NCI-H146 treated with DMSO at 0.1 percent for 48 hours (cell line): Measurements from ENCODE around the gene TAB2.
"Not testable (repeated sequence)": the region's sequence is repeated elsewhere in the genome, so short reads cannot be mapped to it uniquely, and the experiment has no call there.

Experiments used
- DNase-seq: peaks from one replicate; lab custom pipeline; 2025; ENCODE audit not compliant: unreplicated experiment; lab: John Stamatoyannopoulos, UW

The TAB2 gene

DNA sequence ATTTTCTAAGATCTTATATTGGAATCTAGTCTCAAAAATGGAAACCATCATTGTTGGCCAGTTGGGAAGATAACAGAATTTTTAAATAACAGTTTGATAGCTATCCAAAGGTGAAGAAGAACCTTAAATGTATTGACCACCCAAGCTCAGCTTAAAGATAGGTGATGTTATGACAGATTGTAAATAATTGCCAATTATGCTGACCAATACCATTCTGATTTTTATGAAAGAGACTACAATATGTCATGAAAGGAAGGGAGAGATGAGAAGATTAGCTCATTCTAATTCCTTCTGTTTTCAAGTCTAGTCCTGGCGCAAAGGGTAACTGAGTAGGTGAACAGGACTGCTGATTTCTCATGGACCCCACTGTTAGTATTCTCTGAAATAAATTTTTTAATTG lies 5.7 kb upstream of the TAB2 start:
- no peak for DNase-seq

DNA sequence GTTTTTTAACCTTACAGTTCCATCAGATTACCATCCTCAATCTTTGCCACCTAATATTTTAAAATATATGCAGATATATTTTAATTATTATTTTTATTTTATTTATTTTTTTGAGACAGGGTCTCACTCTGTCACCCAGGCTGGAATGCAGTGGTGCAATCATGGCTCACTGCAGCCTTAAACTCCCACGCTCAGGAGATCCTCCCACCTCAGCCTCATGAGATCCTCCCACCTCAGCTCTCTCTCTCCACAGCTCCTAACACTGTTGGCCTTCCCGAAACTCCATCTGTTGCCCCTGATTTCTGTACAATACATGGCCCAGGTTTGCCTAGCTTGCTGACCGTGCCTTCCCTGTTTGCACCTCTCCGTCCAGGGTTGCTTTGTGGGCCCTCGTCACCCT lies 4.4 kb upstream of the TAB2 start:
- no peak for DNase-seq

DNA sequence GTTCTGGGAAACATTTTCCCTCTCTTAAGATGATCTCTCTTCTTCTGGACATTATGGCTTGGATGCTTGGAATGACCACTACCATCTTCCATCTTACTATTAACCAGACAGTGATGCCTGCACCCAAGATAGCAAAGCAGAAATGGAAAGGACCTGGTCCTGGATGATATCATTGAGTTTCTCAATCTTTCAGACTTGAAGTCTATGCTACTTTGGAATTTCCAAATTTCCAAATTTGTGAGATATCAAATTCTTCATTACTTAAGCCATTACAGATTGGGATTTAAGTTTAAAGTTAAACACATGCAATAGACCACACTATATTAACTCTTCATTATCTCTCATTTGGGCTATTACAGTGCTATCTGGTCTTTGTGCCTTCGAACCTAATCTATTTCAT lies 3.7 kb upstream of the TAB2 start:
- no peak for DNase-seq

DNA sequence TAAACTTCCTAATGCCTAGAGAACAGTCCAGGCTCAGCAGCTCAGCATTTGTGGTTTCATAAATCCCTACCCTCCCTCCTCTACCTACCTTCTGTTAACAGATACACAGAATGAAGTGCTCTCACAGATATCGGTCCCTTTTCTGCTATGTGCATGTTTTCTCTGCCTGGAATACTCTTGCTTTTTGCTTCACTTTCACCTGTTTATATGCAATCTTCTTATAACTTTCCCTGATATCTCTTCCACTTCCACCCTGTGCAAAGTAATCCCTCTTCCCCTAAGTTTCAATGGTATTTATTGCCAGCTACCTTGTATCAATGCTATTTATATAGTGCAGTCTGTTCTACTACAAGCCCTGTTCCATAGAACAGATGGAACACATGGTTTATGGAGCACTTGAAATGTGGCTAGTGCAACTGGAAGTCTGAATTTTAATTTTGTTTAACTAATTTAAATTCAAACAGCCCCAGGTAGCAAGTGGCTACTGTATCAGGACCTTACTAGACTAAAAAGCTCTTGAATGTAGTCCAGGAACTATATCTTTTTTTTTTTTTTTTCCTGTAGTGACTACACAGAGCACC lies 3.1 kb upstream of the TAB2 start:
- DNase-seq, result no peak

DNA sequence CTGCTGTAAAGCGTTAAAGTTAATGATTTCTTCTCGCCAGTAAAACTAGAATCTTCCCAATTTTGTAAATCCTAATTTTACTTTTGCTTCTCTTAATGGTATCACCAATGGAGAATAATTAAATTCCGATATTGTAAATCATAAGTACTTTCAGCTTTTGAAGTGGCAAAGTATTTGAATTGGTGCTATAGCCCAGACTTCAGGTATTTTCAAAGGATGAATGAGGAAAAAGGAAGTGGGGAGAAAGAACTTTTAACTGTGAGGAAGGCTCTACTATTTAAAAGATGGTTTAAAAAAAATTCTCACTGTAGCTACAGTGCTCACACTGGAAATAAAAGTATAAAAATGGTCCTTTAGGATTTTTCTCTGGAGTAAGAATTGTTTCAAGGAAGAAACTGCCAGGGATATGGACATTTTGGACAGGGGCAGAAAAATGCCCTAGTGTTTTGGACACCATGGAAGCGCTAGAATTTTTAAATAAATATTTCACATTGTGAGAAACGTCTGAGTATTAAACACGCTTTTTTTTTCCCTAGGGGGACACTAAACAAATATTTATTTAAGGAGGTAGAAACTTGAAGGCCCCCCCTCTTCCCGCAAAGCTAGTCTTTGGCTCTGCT lies 1.3 kb upstream of the TAB2 start:
- no peak for DNase-seq

DNA sequence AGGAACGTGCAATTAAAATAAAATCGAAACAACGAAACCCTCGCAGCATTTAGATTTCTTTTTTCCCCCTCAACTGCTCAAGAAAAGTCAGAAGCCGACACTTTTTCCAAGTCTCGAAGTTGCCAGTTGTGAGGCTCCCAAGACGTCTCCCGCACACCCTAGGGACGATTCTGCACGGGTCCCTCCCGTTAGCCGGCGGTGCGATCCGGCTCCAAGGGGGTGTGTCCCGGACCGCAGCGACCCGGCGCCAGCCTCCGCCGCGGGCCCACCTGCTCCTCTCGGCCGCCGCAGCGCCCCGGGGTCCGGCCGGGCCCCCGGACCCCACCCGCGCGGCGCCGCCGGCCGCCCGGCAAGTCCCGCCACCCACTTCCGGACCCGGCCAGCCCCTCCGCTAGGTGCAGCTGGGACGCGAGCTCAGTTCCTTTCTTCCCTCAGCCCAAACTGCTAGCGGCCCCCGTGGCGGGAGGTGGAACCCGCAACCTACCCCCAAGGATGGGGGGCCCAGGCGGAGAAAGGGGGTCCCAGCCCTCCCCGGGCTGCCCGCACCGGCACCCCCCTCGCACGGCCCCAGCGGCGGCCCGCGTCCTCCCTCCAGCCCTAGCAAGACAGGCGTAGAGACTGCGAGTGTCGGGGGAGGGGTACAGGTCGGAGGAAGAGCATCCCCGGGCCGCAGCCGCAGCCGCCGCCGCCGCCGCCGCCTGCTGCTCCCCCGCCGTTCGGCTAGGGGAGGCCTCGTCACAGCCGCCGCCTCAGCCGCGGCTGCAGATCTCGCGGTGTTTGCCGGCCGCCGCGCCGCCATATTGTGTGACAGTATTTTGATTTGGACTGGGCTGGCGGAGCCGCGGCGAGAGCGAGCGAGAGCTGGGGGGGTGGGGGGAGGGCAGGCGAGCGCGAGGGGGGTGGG lies 520 bp upstream of the TAB2 start:
- peak; percentile 91 for DNase-seq

DNA sequence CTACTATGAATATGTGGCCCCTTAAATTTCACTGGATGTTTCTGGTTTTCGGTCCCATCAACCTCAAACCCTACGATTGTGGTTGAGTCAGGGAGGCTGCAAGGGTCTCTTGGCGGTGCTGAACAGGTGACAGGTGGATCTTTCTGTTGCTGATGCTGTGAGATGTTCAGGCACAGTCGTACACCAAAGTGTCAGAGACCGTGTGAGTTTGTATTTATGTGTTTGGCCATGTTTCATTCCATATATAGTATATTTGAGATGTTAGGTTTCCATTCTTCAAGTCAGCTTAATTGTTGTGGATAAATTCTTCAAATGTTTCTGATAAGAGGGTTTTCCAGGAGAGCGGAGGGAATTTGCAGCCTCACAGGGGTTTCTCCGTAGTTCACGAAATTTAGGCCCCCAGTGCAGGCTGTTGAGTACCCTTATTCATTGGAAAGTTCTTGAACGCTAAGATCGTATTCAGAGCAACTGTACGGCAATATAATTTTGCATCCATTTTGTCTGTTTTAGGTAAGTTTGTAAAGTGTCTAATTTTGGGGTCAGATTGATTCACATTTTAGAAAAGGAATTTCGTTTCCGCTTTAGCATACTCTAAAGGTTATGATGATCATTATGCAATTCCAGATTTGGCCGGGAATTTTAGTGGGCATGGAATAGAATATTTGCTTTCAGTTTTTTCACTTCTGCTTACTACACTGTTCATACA lies 1.2 kb downstream of the TAB2 start:
- DNase-seq, result no peak

DNA sequence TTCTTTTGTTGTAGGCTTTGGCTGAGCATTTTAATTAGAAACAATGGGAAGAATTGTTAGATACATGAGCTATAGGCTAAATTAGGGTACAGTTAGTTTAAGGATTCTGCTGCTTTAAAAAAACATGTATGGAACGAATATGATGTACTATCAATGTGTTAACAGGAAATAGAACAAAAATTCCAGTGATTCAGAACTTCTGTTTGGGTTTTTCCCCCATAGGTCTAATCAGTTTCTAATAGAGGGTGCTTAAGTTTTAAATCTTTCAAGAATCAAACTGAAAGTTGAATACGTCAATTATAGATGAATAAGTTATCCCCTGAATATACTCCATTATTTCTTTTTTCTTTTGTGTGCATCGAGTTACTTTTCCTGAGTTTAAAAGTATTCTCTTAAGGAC lies 1.9 kb downstream of the TAB2 start:
- no peak for DNase-seq

DNA sequence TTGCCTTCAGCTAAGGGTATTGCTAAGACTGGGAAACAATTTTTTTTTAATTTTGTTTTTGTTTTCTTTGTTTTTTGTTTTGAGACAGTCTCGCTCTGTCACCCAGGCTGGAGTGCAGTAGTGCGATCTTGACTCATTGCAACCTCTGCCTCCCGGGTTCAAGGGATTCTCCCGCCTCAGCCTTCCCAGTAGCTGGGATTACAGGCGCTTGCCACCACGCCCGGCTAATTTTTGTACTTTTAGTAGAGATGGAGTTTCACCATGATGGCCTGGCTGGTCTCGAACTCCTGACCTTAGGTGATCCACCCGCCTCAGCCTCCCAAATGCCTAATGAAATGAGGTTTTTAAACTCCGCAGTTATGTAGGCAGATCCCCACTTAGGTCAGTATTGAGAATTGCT lies 2.5 kb downstream of the TAB2 start:
- not testable (repeated sequence) for DNase-seq

DNA sequence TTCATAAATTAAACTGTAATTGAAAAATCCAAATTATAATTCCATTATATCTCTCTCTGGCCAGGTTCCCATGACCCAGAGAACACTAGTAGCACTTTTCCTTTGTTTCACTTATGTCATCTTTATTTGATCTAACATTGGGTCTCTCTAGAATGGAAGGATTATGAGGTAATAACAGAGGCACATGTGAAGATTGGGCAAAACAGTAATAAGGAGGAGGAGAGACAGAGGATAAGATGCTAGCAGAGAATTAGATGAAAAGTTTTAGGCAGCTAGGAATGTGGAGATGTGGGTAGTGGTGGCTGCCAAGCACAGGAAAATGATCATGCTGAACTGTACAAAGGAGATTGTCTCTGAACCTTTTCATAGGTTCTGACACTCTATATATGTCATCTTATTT lies 3.3 kb downstream of the TAB2 start:
- no peak for DNase-seq

DNA sequence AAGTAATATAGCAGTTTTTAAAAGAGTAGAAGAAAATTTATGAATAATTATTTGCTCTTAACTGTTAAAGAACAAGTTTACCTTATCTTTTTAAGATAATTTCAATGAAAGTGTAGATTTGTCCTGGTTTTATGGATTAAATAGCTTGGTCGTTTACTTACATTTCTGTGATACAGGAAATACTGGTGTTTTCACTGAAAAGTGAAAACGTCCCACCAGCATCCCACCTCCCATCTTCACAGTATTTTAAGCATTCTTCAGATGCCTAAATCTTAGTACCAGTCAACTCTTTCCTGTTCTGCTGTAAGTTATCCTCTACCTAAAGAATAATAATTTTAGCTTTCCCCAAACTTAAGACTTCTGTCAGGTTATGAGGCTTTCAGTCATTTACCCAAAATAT lies 5.8 kb downstream of the TAB2 start:
- DNase-seq, result no peak

DNA sequence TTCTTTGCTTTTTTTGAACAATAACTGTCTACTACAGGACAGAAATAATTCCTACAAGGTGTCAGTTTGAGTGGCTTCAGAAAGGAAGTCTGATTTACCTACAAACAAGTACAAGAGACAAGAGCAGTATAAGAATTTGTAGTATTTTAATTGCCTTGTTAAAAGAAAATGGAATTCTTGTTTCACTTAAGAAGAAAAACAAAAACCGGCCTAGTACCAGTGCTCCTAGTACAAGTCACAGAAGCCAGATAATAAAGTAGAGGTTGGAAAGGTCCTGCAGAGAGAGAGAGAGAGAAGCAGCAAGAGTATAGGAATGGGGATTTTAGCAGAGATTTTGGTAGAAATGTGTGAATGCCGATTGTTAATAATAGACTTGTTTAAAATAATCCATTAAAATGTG lies 6.4 kb downstream of the TAB2 start:
- no peak for DNase-seq

DNA sequence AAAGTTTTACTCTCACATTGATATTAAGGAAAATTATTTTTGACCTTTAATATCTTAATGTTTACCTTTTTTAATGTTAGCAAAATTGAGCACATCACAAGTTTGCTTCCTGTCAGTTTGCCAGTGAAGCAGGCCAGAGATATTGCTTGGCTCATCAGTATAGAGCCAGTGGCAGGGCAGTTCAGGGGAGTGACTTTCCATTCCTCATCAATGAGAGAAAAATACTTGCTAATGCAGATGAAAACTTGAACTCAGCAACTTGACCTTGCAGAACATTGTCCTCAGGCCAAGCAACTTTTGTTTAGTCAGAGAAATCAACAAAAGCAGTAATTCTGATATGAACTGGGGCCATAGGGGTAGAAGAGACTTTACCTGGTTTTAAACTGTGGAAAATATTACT lies 6.9 kb downstream of the TAB2 start:
- no peak for DNase-seq

DNA sequence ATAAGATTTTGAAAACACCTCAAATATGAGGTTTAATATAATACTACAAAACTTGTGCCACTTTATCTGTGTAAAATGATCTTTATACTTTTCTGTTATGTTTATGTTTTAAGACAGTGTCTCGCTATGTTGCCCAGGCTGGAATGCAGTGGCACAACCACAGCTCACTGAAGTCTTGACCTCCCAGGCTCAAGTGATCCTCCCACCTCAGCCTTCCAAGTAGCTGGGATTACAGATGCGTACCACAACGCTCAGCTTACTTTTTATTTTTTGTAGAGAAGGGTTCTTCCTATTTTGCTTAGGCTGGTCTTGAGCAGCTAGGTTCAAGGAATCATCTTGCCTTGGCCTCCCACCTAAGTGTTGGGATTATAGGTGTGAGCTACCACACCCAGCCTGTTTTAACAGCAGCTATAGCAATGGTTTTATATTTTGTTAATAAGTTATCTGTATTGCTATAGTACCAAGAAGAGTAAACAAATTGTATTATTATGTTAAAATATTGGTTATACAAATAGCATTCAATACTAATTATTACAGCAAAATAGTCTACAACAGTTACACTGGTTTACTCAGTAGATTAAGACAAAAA lies 8.2 kb downstream of the TAB2 start:
- no peak for DNase-seq

DNA sequence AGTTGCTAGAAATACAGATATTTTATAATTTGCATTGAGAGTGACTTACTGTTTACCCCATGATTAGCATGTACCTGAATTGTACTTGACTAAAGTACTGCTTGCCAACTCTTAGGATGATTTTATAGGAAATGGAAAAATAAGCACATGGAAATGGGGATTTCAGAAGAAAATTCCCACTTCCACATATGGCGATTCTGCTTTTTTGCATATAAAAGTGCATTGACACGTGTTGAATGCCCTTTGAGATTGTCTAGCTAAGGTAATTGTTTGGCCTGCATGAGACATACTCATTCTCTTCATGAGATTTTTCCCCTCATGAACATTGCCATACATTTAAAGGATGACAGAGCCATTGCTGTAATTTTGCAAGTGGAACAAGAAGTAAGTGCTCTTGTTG lies 10.1 kb downstream of the TAB2 start:
- DNase-seq, result no peak

DNA sequence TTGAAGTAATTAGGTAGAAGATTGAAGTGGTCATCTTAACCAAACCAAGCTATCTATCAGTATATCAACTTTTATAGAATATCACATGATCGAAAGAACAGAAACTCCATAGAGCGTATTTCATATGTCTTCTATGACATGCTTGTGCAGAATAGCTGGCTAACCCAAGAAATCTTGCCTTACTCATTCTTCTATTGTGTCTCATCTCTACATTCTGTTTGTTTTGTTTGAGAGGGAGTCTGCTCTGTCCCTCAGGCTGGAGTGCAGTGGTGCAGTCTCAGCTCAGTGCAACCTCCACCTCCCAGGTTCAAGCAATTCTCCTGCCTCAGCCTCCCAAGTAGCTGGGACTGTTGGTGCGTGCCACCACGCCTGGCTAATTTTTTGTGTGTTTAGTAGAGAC lies 10.6 kb downstream of the TAB2 start:
- no peak for DNase-seq

DNA sequence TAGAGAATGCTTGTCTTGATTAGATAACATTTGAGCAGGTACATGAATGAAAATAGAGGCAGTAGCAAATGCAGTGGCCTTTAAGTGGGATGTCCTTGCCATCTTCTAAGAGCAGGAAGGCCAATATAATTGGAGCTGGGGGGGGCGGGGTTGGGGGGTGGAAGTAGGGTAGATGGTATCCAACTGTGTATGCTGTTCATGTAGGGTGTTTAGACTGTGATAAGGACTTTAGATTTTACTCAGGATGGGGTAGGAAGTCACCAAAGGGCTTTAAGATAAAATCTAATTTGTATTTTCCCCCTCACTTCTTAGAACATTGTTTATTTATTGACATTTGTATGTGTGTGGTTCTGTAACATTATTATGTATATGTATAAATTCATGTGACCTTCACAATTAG lies 12.0 kb downstream of the TAB2 start:
- DNase-seq, result no peak

DNA sequence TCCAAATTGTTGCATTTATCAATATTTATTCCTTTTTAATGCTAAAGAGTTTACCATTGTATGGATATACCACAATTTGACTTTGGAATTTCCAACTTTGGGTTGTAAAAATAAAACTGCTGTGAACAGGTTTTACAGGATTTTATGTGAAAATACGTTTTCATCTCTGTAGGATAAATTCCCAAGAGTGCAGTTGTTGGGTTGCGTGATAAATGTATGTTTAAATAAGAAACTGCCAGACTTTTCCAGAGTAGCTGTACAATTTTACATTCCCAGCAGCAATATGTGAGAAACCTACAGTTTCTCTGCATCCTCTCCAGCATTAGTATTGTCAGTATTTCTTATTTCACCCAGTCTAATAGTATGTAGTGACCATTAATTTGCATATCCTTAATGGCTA lies 12.6 kb downstream of the TAB2 start:
- no peak for DNase-seq

DNA sequence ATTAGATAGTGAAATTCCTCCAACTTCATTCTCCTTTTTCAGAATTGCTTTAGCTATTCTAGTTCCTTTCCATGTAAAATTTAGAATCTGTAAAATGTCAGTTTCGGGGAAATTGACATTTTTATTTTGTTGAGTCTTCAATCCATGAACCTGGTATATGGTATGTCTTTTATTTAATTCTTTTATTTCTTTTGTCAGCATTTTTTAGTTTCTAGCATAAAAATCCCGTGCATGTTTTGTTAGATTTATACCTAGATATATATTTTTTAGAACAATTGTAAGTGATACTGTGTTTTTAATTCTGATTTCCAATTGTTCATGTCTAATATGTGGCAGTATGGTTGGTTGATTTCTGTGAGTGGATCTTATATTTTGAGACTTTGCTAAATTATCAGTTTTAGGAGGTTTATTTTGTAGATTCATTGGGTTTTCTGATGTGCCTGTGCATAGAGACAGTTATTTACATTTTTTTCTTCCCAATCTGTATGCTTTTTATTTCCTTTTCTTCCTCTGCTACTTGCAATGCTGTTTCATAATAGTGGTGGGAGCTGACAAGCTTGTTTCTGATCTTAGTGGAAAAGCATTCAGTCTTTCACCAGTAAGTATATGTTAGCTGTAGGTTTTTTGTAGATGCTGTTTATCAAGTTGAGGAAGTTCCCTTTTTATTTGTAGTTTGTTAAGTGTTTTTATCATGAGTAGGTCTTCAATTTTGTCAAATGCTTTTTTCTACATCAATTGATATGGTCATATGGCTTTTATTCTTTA lies 13.7 kb downstream of the TAB2 start:
- DNase-seq, result no peak

DNA sequence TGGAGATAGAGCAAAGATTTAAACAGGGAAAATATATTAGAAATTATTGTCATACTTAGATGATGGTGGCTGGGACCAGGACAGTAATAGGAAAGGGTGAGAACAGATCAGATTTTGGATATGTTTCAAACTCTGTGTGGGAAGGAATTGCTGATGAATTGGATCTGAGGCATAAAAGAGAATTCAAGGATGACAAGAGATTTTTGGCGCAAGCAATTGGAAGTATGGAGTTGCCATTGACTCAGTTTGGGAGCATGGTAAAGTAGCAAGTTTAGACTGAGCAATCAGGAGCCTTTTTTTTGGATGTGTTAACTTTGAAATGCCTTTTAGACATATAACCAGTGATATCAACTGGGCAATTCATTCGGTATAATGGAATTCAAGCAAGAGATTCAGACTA lies 14.4 kb downstream of the TAB2 start:
- no peak for DNase-seq
